ENCODE results near the gene APC.

Gene APC

DNA sequence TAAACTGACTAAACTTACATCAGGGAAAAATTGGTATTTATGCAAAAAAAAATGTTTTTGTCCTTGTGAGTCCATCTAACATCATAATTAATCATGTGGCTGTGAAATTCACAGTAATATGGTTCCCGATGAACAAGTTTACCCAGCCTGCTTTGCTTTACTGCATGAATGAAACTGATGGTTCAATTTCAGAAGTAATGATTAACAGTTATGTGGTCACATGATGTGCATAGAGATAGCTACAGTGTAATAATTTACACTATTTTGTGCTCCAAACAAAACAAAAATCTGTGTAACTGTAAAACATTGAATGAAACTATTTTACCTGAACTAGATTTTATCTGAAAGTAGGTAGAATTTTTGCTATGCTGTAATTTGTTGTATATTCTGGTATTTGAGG, 106.8 kb downstream of the APC start:
- Histone ChIP-seq H3K36me3 (ENCODE audit: control insufficient read depth in 2 of 2, insufficient read depth in 1 of 2, low read length in 2 of 2) (no peaks in the 10 kb centered on the region), H3K4me3 (ENCODE audit: low read depth, low read length) (no peak overlapping the region), H3K9me3 (ENCODE audit: control insufficient read depth, insufficient read depth, low read depth, low read length) (no peaks in the 10 kb centered on the region), H3K4me1 (ENCODE audit: control insufficient read depth, insufficient read depth, low read length) (no peaks in the 10 kb centered on the region; the same call in 1 of the 2 replicates), H3K27ac (ENCODE audit: extremely low read depth, low read depth, low read length) (no peak overlapping the region)
- POLR2A ChIA-PET = no interaction called here
- TF ChIP-seq ZNF404 (tag by site-specific recombination; IDR thresholded peaks at IDR 0.05) (no peak), PRDM4 (tag by site-specific recombination; IDR thresholded peaks at IDR 0.05) (no peak)
- CTCF ChIA-PET = interaction anchor here (0.6 to 0.9 kb wide), 3 partner anchors 22 to 352 kb away, joined by 3 to 4 read pairs (median 3); no protein-coding TSS in a partner anchor

- CTCF ChIA-PET = no interaction called here
- H3K4me1 ChIP-seq (ENCODE audit: control insufficient read depth, insufficient read depth, low read length) = no peaks in the 10 kb centered on the region; the same call in 1 of the 2 replicates
- H3K36me3 ChIP-seq (ENCODE audit: control insufficient read depth in 2 of 2, insufficient read depth in 1 of 2, low read length in 2 of 2) = no peaks in the 10 kb centered on the region
- TF ChIP-seq, protein P1, sequence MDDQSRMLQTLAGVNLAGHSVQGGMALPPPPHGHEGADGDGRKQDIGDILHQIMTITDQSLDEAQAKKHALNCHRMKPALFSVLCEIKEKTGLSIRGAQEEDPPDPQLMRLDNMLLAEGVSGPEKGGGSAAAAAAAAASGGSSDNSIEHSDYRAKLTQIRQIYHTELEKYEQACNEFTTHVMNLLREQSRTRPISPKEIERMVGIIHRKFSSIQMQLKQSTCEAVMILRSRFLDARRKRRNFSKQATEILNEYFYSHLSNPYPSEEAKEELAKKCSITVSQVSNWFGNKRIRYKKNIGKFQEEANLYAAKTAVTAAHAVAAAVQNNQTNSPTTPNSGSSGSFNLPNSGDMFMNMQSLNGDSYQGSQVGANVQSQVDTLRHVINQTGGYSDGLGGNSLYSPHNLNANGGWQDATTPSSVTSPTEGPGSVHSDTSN (CRISPR knock-in tag; IDR thresholded peaks at IDR 0.05) = no peak
- TF ChIP-seq ZNF239 (tag by site-specific recombination; IDR thresholded peaks at IDR 0.05) = peak; percentile 31; the same call in 1 of the 2 replicates
- POLR2A ChIA-PET = no interaction called here
- no peak overlapping the region for H3K4me3 ChIP-seq (ENCODE audit: low read depth, low read length)
- H3K27ac ChIP-seq (ENCODE audit: extremely low read depth, low read depth, low read length) = no peak overlapping the region
- H3K9me3 ChIP-seq (ENCODE audit: control insufficient read depth, insufficient read depth, low read depth, low read length) = no peaks in the 10 kb centered on the region
Observed at GRCh38 chr5:112846556-112846955, 108.9 kb downstream of the APC start.

DNA sequence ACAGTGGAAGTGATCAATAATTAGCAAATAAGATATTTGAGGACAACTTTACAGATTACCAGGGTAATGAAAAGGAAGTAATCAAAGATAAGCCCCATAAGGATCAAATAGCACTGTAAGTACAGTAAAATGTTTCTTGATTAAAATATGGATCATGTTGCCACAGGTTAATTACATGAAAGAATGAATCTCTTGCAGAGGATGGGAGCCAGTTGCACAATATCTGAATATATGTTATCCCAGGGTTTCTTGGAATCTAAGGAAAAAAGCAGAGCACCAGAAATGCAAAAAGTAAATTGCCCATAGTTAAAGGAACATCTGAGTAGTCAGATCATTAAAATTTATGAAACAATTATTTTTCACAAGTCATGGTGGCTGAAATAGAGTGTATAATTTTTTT, 109.6 kb downstream of the APC start:
- Histone ChIP-seq H3K27ac (ENCODE audit: extremely low read depth, low read depth, low read length) (no peak overlapping the region), H3K36me3 (ENCODE audit: control insufficient read depth in 2 of 2, insufficient read depth in 1 of 2, low read length in 2 of 2) (no peaks in the 10 kb centered on the region), H3K4me3 (ENCODE audit: low read depth, low read length) (no peak overlapping the region), H3K9me3 (ENCODE audit: control insufficient read depth, insufficient read depth, low read depth, low read length) (no peaks in the 10 kb centered on the region), H3K4me1 (ENCODE audit: control insufficient read depth, insufficient read depth, low read length) (no peaks in the 10 kb centered on the region; the same call in 1 of the 2 replicates)
- TF ChIP-seq INSM2 (tag by site-specific recombination; IDR thresholded peaks at IDR 0.05) = no peak
- TF ChIP-seq, protein P2, sequence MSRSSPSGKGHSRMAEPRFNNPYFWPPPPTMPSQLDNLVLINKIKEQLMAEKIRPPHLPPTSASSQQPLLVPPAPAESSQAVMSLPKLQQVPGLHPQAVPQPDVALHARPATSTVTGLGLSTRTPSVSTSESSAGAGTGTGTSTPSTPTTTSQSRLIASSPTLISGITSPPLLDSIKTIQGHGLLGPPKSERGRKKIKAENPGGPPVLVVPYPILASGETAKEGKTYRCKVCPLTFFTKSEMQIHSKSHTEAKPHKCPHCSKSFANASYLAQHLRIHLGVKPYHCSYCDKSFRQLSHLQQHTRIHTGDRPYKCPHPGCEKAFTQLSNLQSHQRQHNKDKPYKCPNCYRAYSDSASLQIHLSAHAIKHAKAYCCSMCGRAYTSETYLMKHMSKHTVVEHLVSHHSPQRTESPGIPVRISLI (tag by site-specific recombination; IDR thresholded peaks at IDR 0.05) = no peak
- TF ChIP-seq IKZF3 (tag by site-specific recombination; IDR thresholded peaks at IDR 0.05) = peak; percentile 41; the same call in 1 of the 2 replicates
- 0 out of 2 replicates have a peak, but pooled peaks have one; percentile 18 for TF ChIP-seq ZNF660 (tag by site-specific recombination; IDR thresholded peaks at IDR 0.05)
- TF ChIP-seq ZNF23 (tag by site-specific recombination; IDR thresholded peaks at IDR 0.05; ENCODE audit: borderline replicate concordance) = no peak
- ChIA-PET CTCF (no interaction called here), POLR2A (no interaction called here)

DNA sequence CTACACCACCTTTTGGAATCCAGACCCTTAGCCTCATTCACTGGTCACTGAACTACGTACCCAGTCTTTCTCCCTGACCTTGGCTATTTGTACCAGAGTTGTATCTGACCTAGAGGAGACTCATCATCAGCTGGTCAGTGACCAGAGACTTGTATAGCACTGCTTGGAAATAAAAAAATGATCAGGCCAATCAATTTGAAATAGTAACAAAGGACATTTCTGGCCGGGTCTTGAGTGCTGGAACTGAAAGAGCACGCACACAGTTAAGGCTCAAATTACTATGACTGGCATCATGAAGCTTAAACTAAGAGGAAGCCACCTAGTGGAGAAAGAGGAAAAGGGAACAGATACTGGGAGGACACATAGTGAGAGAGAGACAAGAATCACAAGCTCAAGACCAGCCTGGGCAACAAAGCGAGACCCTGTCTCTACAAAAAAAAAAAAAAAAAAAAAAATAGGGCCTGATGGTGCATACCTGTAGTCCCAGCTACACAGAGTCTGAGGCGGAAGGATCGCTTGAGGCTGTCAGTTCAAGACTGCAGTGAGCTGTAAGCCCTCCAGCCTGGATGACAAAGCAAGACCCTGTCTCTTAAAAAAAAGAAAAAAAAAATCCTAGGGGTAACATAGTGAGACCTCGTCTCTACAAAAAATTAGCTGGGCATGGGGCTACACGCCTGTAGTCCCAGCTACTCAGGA, 110.6 kb downstream of the APC start:
- ChIA-PET CTCF (interaction anchor here (0.5 to 1.6 kb wide), 34 partner anchors 9 to 758 kb away, joined by 3 to 26 read pairs (median 4); partner anchors contain the start of gene SRP19), POLR2A (interaction anchor here (0.5 to 1.2 kb wide), 4 partner anchors 13 to 764 kb away, joined by 3 to 7 read pairs (median 3); partner anchors contain the start of gene SRP19)
- Histone ChIP-seq H3K9me3 (ENCODE audit: control insufficient read depth, insufficient read depth, low read depth, low read length) (no peaks in the 10 kb centered on the region), H3K27ac (ENCODE audit: extremely low read depth, low read depth, low read length) (no peak overlapping the region), H3K36me3 (ENCODE audit: control insufficient read depth in 2 of 2, insufficient read depth in 1 of 2, low read length in 2 of 2) (no peaks in the 10 kb centered on the region), H3K4me1 (ENCODE audit: control insufficient read depth, insufficient read depth, low read length) (no peaks in the 10 kb centered on the region; the same call in 1 of the 2 replicates), H3K4me3 (ENCODE audit: low read depth, low read length) (no peak overlapping the region)
- TF ChIP-seq ZNF654 (tag by site-specific recombination; IDR thresholded peaks at IDR 0.05; ENCODE audit: low read depth) (peak; percentile 53), CTCF (tag by site-specific recombination; IDR thresholded peaks at IDR 0.05) (peak; percentile 46; the same call in 1 of the 2 replicates), ZNF610 (tag by site-specific recombination; IDR thresholded peaks at IDR 0.05; ENCODE audit: borderline replicate concordance) (0 out of 2 replicates have a peak, but pooled peaks have one; percentile 46), ZNF335 (tag by site-specific recombination; conservative IDR thresholded peaks at IDR 0.05) (peak; percentile 42), ZSCAN30 (tag by site-specific recombination; IDR thresholded peaks at IDR 0.05) (peak; percentile 56; the same call in 1 of the 2 replicates), KLF9 (tag by site-specific recombination; IDR thresholded peaks at IDR 0.05; ENCODE audit: low read depth) (no peak), OSR2 (tag by site-specific recombination; IDR thresholded peaks at IDR 0.05) (no peak), ZNF350 (tag by site-specific recombination; IDR thresholded peaks at IDR 0.05) (no peak)
